Coronary artery (tissue), 2 donors: ENCODE data around the gene IL17RA.

ENCODE experiments used
- DNase-seq: peaks from one replicate; pipeline ENCODE4 v3.0.0-alpha.2; 2017; ENCODE audit warnings: low spot score
- H3K27ac ChIP-seq, 2 donors: fragments of 200-600 bp; sonication (generic); one replicate each; pipeline ENCODE4 v1.5.1; 2016 to 2019
- H3K4me3 ChIP-seq: fragments of 200-600 bp; sonication (generic); 2 replicates; pipeline ENCODE4 v1.5.1; 2016; ENCODE audit warnings: mild to moderate bottlenecking, moderate library complexity
- TF ChIP-seq, protein P1 (sequence below): fragments of 200-600 bp; sonication (generic); IDR thresholded peaks from one replicate; pipeline ENCODE4 v1.5.1; 2019; ENCODE audit warnings: antibody characterized with exemption

The IL17RA gene

DNA sequence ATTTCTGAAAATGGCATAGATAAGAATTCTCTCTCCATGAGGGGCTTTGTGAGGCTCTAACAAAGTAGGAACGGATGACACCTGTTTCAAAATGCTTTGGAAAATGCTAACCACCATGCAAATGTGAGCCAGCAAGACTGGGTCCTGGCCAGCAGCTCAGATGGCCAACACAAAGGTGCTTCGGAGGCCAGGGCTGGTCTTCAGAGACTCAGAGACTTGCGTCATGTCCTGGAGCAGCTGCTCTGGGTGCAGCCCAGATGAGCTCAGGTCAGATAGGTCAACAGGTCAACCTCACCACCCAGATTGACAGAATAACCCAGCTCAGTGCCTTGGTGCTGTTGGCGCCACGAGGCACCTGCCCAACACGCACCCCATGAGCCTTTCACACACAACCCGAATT, 48.3 kb downstream of the IL17RA start:
- Histone ChIP-seq H3K4me3 (no peak overlapping the region), H3K27ac (no peak overlapping the region)
- DNase-seq = no peak
- TF ChIP-seq, protein P1, sequence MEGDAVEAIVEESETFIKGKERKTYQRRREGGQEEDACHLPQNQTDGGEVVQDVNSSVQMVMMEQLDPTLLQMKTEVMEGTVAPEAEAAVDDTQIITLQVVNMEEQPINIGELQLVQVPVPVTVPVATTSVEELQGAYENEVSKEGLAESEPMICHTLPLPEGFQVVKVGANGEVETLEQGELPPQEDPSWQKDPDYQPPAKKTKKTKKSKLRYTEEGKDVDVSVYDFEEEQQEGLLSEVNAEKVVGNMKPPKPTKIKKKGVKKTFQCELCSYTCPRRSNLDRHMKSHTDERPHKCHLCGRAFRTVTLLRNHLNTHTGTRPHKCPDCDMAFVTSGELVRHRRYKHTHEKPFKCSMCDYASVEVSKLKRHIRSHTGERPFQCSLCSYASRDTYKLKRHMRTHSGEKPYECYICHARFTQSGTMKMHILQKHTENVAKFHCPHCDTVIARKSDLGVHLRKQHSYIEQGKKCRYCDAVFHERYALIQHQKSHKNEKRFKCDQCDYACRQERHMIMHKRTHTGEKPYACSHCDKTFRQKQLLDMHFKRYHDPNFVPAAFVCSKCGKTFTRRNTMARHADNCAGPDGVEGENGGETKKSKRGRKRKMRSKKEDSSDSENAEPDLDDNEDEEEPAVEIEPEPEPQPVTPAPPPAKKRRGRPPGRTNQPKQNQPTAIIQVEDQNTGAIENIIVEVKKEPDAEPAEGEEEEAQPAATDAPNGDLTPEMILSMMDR = no peak

DNA sequence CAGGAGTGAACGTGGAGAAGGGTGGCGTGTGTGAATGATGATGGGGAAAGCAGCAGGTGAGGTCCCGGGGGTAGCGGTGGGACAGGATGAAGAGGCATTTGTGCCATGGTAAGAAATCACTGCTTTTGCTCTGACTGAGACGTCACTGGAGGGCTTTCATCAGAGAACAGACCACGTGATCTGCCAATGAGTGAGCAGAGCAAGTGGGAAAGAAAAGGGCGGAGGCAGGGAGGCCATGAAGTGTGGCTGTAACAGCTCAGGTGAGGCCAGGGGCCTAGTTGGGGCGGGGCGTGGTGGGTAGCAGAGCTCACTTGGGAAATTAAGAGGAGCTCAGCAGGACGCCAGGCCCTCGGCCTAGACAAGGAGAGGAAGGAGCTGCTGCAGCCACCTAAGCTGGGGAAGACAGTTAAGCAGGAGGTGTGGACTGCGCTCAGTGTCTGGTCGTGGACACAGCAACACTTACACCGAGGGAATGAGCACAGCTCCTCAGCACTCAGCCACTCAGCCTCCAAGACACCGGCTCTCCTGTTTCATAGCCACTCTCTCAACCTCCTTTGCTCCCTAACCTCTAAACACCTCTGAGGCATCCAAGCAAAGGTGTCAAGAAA, 50.5 kb downstream of the IL17RA start:
- DNase-seq = no peak
- H3K27ac ChIP-seq = no peak overlapping the region

DNA sequence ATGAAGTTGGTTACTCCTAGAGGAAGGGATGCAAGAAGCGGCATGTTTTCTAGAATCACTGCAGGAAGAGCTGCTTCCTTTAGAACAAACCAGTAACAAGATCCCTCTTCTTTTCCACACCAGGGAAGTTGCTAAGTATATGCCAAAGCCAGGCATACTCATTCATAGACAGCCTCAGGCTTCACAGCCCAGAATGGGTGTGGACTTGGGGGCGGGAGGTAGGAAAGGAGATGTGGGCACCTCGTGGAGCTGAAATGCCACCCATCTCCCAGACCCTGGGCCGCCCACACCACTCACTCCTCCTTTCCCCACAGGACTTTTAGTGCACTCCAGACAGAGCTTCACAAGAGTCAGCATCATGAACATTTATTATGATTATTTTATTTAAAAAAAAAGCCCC, 52.4 kb downstream of the IL17RA start:
- H3K27ac ChIP-seq = no peak overlapping the region
- H3K4me3 ChIP-seq = no peak overlapping the region
- TF ChIP-seq, protein P1 = no peak
- no peak for DNase-seq

More for the DNA sequence above, 50.5 kb downstream of the IL17RA start:
- no peak overlapping the region for H3K4me3 ChIP-seq
- TF ChIP-seq, protein P1 = no peak

DNA sequence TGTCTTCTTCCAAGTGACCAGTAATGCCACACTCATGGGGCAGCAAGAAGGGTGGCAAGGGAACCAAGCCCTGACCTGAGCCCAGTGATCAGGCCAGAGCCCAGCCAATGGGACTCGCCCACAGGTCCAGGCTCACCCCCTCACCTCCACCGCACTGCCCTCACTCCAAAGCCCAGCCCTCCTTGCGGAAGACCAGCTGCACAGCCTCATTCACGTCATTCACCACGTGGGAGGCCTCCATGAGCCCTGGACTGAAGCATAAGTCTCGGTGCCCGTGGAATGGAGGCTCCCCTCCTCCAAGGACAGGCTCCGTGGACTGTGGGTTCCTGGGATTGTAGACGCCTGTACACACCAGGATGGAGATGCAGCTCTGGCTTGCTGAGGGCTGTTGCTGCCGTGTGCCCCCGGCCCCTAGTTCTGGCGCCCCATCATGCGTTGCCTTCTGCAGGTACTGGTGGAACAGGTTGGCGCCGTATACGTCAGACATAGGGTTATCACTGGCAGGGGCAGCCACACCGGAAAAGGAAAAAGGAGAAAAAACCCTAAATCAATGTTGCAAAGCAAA, 53.1 kb downstream of the IL17RA start:
- TF ChIP-seq, protein P1 = no peak
- no peak overlapping the region for H3K4me3 ChIP-seq
- H3K27ac ChIP-seq = no peak overlapping the region
- no peak for DNase-seq

DNA sequence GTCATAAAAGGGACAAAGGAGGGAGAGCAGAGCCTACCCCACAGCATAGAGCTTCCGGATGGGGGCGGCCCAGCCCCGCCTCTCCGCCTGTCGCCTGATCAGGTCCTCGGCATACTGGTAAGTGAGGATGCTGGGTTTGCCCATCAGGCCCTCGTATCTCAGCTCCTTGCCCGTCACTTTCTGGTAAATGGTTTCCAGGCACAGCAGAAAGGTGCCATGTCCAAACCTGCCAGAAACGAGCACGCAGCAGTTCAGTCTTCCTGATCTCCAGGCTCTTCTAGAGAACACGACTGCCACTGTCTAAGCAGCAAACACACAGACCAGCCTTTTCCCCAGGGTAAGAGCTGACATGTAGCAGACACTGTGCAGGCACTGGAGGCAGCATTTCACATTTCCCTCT, 53.7 kb downstream of the IL17RA start:
- TF ChIP-seq, protein P1 = no peak
- DNase-seq = no peak
- H3K4me3 ChIP-seq = no peak overlapping the region
- no peak overlapping the region for H3K27ac ChIP-seq

DNA sequence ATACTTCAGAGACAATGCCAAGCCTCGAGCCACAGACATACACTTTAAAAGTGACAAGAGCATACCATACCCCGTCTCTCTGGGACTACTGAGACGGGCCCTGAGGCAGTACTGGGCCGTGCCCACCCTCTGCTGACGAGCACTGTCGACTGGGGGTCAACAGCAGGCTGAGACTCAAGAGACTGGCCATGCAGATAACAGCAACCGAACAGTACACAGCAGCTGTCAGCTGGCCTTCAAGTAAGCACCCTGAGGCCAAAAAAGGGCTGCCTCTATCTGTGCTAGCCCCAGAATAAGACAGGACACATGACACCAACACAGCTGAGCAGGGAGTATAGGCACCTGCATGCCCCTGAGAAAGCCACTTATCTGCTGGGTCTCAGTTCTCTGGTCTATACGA, 55.2 kb downstream of the IL17RA start:
- no peak overlapping the region for H3K27ac ChIP-seq
- DNase-seq = no peak
- TF ChIP-seq, protein P1 = no peak
- no peak overlapping the region for H3K4me3 ChIP-seq
